HS-5 (cell line): ENCODE data around the gene TMUB1.

ENCODE experiments used
- DNase-seq: peaks from one replicate; pipeline ENCODE4 v3.0.0-alpha.2; 2012; ENCODE audit warnings: low read depth

Gene TMUB1

GRCh38 chr7:151068069-151068773, 15.1 kb downstream of the TMUB1 start:
- no peak for DNase-seq

DNA sequence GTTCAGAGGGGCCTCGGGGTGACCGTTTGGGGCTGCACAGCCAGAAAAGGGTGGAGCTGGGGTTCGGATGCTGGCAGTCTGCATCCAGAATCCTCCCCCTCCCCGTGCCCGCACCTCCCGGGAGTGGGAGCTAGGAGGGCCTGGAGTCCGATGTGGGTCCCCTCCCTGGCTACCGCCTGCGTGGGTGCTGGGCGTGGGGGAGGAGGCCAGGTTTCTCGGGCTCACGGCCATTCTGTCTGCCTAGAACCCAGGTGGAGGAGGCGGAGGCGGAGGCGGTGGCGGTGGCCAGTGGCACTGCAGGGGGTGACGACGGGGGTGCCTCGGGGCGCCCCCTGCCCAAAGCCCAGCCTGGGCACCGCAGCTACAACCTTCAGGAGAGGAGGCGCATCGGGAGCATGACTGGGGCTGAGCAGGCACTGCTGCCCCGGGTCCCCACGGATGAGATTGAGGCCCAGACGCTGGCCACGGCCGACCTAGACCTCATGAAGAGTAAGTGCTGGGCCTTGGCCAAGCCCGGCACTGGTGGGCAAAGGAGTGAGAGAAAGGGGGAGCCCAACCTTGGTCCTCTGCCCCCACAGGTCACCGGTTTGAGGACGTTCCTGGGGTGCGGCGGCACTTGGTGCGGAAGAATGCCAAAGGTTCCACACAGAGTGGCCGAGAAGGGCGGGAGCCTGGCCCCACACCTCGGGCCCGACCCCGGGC, 16.9 kb downstream of the TMUB1 start:
- no peak for DNase-seq

GRCh38 chr7:151065516-151065915, 17.8 kb downstream of the TMUB1 start:
- no peak for DNase-seq

DNA sequence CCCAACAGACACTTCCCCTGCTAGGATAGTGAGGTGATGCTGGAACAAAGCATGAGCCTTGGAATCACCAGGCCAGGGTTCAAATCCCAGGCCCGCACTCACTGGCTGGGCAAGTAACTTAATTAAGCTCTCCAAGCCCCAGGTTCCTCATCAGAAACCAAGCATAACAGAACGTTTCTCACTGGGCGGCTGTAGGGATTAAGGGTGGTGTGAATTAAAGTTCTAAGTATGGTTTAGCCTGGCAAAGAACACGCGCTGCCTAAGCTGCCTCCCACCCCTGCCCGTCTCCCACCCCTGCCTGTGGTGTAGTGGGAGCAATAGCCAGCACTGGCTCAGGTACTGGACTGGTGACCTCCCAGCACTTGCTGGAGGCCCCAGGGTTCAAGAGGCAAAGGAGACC, 18.3 kb downstream of the TMUB1 start:
- no peak for DNase-seq

- no peak for DNase-seq
Observed at GRCh38 chr7:151064454-151064853, 18.8 kb downstream of the TMUB1 start.

- no peak for DNase-seq
Observed at GRCh38 chr7:151063212-151063561, 20.1 kb downstream of the TMUB1 start.

GRCh38 chr7:151062399-151063211, 20.7 kb downstream of the TMUB1 start:
- no peak for DNase-seq

GRCh38 chr7:151062111-151062398, 21.2 kb downstream of the TMUB1 start:
- DNase-seq, result no peak

DNA sequence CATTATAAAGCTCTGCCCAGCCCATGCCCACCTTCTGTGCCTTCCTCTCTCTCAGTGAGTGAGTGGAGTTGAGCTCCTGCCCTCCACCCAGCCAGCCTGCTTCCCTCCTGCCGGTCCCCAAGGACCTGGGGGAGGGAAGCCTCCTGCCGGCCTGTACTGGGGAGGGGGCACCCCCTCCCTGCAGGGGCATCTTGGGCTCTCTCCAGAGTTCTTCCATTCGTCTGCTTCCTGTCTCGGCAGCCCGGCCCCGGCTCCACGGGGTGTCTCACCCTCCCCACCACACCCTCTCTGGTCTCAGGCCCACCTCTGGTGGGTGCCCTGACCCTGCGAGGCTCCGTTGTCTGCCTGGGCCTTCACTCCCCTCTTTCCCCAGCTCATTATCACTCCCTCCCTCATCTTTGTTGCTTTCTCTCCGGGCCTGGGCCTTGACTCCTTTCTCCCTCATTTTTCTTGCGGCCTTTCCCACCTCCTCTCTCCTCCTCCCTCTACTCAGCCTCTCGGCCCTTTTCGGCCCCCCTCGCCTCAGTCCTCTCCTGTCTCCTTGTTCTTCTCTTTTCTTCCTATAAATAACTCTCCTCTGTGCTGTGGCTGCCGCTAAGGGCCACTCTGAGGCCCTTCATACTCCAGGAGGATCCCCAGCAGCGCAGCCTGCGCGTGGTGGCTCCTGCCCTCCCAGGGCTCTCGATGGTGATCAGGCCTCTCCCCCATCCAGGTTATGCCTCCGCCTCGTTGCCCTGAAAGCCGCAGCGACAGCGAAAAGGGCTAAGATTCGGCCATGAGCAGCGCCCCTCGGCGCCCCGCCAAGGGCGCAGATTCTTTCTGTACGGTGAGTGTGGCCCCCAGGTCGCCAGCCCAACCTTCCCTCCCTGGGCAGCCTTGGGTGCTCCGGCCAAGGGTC, 21.8 kb downstream of the TMUB1 start:
- DNase-seq, result no peak

GRCh38 chr7:151060416-151061212, 22.7 kb downstream of the TMUB1 start:
- no peak for DNase-seq

DNA sequence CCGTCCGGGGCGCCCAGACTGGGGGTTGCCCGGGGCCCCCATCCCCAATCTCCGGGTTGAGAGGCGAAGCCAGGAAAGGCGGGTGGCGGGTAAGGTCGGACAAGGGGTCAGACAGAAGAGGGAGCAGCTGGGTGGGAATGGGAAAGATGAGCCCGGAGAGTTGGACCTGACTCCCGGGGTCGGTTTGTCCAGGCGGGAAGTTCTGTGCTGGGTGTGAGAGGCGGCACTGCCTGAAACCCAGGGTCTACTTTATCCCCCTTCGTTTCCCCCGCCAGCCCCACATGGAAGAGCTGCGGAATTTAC, 23.2 kb downstream of the TMUB1 start:
- no peak for DNase-seq

GRCh38 chr7:151059367-151060112, 23.8 kb downstream of the TMUB1 start, which contains the start of gene SLC4A2:
Gene SLC4A2 (plus strand): TSS chr7:151059589. CDS start chr7:151061988, 2,399 bp downstream.
- DNase-seq, result no peak

DNA sequence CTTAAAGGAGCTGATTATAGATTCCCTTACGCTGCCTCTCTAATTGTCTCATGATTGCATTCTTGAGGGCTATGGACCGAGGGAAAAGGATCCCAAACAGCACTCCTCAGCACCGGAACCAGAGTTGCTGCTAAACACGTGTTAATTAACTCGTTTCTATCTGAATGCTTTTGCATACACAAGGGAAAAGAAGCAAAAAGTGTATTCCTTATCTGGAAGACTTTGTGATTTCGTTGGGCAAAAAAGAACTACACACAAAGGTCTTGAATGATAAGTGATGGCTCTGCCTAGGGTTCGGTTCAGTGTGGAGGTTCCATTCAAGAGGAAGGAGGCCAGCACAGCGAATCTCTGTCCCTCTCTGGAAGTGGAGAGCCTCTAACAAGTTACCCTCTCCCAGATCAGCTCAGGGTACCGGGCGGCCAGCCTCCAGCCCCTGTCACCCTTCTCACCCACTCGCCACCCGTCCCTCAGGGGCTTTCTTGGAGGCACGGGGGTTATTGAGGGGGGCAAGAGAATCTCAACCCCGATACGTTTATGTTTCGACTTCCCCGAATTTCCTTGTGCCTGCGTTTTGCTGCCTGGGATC, 24.4 kb downstream of the TMUB1 start:
- DNase-seq, result no peak

GRCh38 chr7:151057989-151058780, 25.1 kb downstream of the TMUB1 start:
- peak; percentile 84 for DNase-seq

DNA sequence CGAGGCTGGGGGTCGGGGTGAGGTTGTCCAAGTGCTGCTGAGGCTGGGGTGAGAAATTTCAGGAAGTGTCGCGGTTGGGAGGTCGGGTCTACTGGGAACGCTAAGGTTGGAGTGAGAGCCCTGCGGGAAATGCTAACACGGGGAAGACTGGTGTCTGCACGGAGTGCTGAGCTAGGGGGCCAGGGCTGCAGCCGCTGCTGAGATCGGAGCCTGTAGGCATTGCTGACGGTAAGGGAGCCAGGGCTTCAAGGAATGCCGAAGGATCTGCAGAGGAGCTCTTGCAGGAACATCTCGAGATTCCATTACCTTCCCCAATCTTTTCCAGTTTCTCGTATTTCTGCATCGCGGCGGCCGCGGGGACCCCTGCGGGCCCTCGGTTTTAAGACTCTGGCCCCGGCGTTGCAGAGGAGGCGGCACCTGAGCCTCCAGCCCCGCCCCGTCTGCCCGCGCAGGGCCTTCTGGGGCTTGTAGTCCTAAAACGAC, 25.7 kb downstream of the TMUB1 start, which contains the start of gene CDK5:
CDK5 (minus strand) TSS at position 392 of the 483 bp plus-strand sequence; CDS start at position 343, 49 bp downstream.
- DNase-seq, result no peak

DNA sequence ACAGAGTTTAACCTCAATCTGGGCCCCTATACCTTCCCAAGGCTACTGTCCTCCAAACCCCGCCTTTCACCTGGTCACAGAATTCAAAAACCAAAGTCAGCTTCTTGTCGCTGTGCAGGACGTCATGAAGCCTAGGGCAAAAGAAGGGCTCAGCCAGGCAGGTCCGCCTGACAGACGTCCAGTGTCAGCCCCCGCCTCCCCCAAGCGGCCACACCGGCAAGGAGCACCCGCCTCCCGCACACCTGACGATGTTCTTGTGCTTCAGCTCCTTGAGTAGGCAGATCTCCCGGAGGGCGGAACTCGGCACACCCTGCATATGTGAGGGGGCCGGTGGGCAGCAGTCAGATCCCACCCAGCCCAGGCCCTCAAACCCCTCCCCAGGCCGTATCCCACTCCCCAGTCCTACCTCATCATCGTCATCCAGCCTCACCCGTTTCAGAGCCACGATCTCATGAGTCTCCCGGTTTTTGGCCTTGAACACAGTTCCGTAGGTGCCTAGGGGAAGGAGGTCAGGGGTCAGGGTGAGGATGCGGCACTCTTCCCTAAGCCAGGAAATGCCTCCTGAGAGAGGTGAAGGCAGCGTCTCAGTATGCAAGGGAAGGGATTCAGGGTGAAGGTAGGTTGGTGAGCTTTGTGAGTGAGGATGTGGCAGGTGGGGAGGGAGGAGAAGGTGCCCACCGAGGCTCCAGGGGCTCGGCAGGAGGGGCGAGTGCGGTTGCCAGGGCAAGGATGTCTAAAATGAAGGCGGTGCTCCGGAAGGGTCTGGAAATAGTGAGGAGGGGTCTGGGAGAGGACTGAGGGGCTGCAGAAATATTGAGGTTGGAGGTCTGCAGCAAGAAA, 26.4 kb downstream of the TMUB1 start:
- no peak for DNase-seq

- no peak for DNase-seq
Observed at GRCh38 chr7:151056283-151056665, 27.0 kb downstream of the TMUB1 start.

DNA sequence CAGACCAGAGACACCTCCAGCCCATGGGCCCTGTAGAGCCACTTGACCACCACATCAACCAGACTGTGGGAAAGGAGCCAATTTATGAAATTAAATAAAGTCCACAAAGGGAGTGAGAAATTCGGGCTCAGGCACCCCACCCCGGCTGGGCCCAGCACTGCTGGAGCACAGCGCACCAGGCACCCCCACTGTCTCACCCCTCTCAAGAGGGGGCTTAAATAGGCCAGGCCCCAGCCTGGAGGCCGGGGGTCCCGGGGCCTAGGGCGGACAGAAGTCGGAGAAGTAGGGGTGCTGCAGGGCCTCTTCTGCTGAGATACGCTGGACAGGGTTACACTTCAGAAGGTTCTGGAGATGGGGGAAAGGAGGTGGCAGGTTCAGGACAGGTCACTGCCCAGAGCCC, 29.5 kb downstream of the TMUB1 start:
- DNase-seq, result no peak
